ENCODE measurements around the gene CDH4.

- TF ChIP-seq CTCF (conservative IDR thresholded peaks at IDR 0.05) (no peak), ZFX (IDR thresholded peaks at IDR 0.05) (no peak)
These were observed 135.9 kb downstream of the CDH4 start for GRCh38 chr20:61387954-61388348.

Measured in C4-2B (cell line).